BLaER1 treated with 17β-estradiol and CSF1 and Interleukin-3, amounts not matched to agents 10 nM and 100 nM (cell line): ENCODE results near the gene ETNPPL.
A peak's percentile ranks its signal among the peaks of the same experiment; 100 is the strongest.

Experiments used
- H3K27ac ChIP-seq, 11 experiments: shearing (Covaris generic); formaldehyde crosslinking; 2 replicates each; pipeline ENCODE4 v1.8.1; 2022
- H3K27me3 ChIP-seq, 11 experiments: shearing (Covaris generic); formaldehyde crosslinking; 2 replicates each; pipeline ENCODE4 v1.8.1; 2022
- H3K36me3 ChIP-seq, 11 experiments: shearing (Covaris generic); formaldehyde crosslinking; 2 replicates each; pipeline ENCODE4 v1.8.1; 2022
- H3K4me1 ChIP-seq, 10 experiments: shearing (Covaris generic); formaldehyde crosslinking; 2 replicates each; pipeline ENCODE4 v1.8.1; 2022
- H3K4me2 ChIP-seq, 11 experiments: shearing (Covaris generic); formaldehyde crosslinking; 2 replicates each; pipeline ENCODE4 v1.8.1; 2022
- H3K4me3 ChIP-seq, 10 experiments: shearing (Covaris generic); formaldehyde crosslinking; 2 replicates each; pipeline ENCODE4 v1.8.1; 2022
- H3K9ac ChIP-seq, 11 experiments: shearing (Covaris generic); formaldehyde crosslinking; 2 replicates each; pipeline ENCODE4 v1.8.1; 2022
- H3K9me3 ChIP-seq, 11 experiments: shearing (Covaris generic); formaldehyde crosslinking; replicated peaks in 1 of 11; 2 replicates each; pipeline ENCODE4 v1.8.1; 2022
- H4K20me1 ChIP-seq, 11 experiments: shearing (Covaris generic); formaldehyde crosslinking; 2 replicates each; pipeline ENCODE4 v1.8.1; 2022
- Cebpa-rat ChIP-seq, 11 experiments: shearing (Covaris generic); IDR thresholded peaks; 2 replicates each; pipeline ENCODE4 v1.8.1; 2022

ETNPPL gene

GRCh38 chr4:108709722-108710121 is 53.1 kb downstream of the ETNPPL start:
- Histone ChIP-seq H3K27ac (no peak overlapping the region), H3K4me2 (no peak overlapping the region), H3K9me3 (peaks cover 0 to 6% (median 0%) of the 10 kb centered on the region in 11 experiments; a peak in 2 of 22 replicates), H4K20me1 (no peaks in the 10 kb centered on the region), H3K36me3 (no peaks in the 10 kb centered on the region), H3K9ac (no peak overlapping the region), H3K4me3 (no peak overlapping the region), H3K27me3 (no peaks in the 10 kb centered on the region), H3K4me1 (no peaks in the 10 kb centered on the region)
- no peak for TF ChIP-seq Cebpa-rat (IDR thresholded peaks at IDR 0.05)

- Histone ChIP-seq H3K36me3 (no peaks in the 10 kb centered on the region), H3K4me2 (no peak overlapping the region), H3K9me3 (peaks cover 0 to 6% (median 0%) of the 10 kb centered on the region in 11 experiments; a peak in 2 of 22 replicates), H3K4me1 (no peaks in the 10 kb centered on the region), H3K27me3 (no peaks in the 10 kb centered on the region), H3K27ac (no peak overlapping the region), H3K4me3 (no peak overlapping the region), H3K9ac (no peak overlapping the region), H4K20me1 (no peaks in the 10 kb centered on the region)
- no peak for TF ChIP-seq Cebpa-rat (IDR thresholded peaks at IDR 0.05)
Measured at GRCh38 chr4:108709234-108709633, 53.6 kb downstream of the ETNPPL start.

- Histone ChIP-seq H3K27me3 (no peaks in the 10 kb centered on the region), H3K4me2 (no peak overlapping the region), H3K9me3 (peaks cover 0 to 6% (median 0%) of the 10 kb centered on the region in 11 experiments; a peak in 2 of 22 replicates), H3K36me3 (no peaks in the 10 kb centered on the region), H4K20me1 (no peaks in the 10 kb centered on the region), H3K27ac (no peak overlapping the region), H3K4me3 (no peak overlapping the region), H3K4me1 (peaks cover 10 to 19% (median 15%) of the 10 kb centered on the region in 10 experiments; a peak in 19 of 20 replicates), H3K9ac (no peak overlapping the region)
- no peak for TF ChIP-seq Cebpa-rat (IDR thresholded peaks at IDR 0.05)
Measured at GRCh38 chr4:108706289-108706688, 56.6 kb downstream of the ETNPPL start.

- Histone ChIP-seq H3K9ac (no peak overlapping the region), H4K20me1 (no peaks in the 10 kb centered on the region), H3K4me3 (no peak overlapping the region), H3K27me3 (no peaks in the 10 kb centered on the region), H3K27ac (no peak overlapping the region), H3K36me3 (no peaks in the 10 kb centered on the region), H3K4me2 (no peak overlapping the region), H3K4me1 (peaks cover 10 to 19% (median 15%) of the 10 kb centered on the region in 10 experiments; a peak in 19 of 20 replicates), H3K9me3 (peaks cover 0 to 6% (median 0%) of the 10 kb centered on the region in 11 experiments; a peak in 2 of 22 replicates)
- no peak for TF ChIP-seq Cebpa-rat (IDR thresholded peaks at IDR 0.05)
Measured at GRCh38 chr4:108703966-108704365, 58.9 kb downstream of the ETNPPL start.

DNA sequence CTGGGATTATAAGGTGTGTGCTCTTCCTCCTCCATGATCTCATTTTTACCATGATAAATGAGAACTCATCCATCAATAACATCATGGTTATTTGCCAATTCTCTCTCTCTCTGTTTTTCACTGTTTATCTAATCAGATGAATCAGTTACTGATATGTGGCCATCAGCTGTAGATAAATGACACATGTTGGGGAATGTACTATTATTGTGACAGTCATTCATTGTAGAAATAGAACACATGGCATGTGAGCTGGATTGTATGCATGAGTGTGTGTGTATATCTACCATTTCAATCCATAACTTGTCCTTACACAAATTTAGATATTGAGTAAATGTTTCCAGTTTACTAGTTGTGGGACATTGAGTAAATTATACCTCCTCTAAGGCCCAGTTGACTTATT is 59.5 kb downstream of the ETNPPL start:
- no peak for TF ChIP-seq Cebpa-rat (IDR thresholded peaks at IDR 0.05)
- no peaks in the 10 kb centered on the region for H4K20me1 ChIP-seq
- H3K27me3 ChIP-seq, result no peaks in the 10 kb centered on the region
- no peaks in the 10 kb centered on the region for H3K36me3 ChIP-seq
- peaks cover 0 to 5% (median 0%) of the 10 kb centered on the region in 11 experiments; a peak in 2 of 22 replicates for H3K9me3 ChIP-seq
- no peak overlapping the region for H3K4me3 ChIP-seq
- peak overlapping the region in 5 of 11 experiments; percentile 8 to 63 (median 36); a peak in 7 of 22 replicates for H3K27ac ChIP-seq
- H3K9ac ChIP-seq, result no peak overlapping the region; a peak in 1 of 22 replicates
- peaks cover 10 to 19% (median 15%) of the 10 kb centered on the region in 10 experiments; a peak in 19 of 20 replicates for H3K4me1 ChIP-seq
- peak overlapping the region; percentile 4 to 74 (median 57); a peak in 19 of 22 replicates for H3K4me2 ChIP-seq

DNA sequence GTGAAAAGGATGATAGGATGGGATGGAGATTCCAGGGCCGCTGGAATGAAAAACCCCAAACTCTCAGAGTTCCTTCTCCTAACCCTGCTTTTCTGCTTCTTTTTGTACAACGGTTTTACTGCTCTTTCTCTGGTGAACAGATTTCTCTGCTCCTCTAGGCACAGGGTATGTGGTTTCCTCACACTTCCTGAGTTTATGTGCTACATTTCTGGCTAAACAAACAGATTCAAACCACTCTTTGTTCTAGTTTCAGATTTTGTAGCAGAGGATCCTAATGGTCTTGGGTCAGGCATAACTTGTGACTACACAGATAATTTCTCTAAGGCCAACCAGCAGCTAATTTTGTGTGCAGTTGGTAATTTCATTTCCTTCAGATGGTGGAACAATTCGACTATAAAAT is 59.9 kb downstream of the ETNPPL start:
- Histone ChIP-seq H3K4me3 (no peak overlapping the region), H3K36me3 (no peaks in the 10 kb centered on the region), H3K27me3 (no peaks in the 10 kb centered on the region), H4K20me1 (no peaks in the 10 kb centered on the region), H3K4me1 (peaks cover 10 to 19% (median 15%) of the 10 kb centered on the region in 10 experiments; a peak in 19 of 20 replicates), H3K27ac (peak overlapping the region in 9 of 11 experiments; percentile 8 to 63 (median 18); a peak in 13 of 22 replicates), H3K9me3 (peaks cover 0 to 1% (median 0%) of the 10 kb centered on the region in 11 experiments; a peak in 1 of 22 replicates), H3K4me2 (peak overlapping the region; percentile 4 to 74 (median 57); a peak in 20 of 22 replicates), H3K9ac (peak overlapping the region in 4 of 11 experiments; percentile 1 to 45 (median 32); a peak in 3 of 22 replicates)
- no peak for TF ChIP-seq Cebpa-rat (IDR thresholded peaks at IDR 0.05)

DNA sequence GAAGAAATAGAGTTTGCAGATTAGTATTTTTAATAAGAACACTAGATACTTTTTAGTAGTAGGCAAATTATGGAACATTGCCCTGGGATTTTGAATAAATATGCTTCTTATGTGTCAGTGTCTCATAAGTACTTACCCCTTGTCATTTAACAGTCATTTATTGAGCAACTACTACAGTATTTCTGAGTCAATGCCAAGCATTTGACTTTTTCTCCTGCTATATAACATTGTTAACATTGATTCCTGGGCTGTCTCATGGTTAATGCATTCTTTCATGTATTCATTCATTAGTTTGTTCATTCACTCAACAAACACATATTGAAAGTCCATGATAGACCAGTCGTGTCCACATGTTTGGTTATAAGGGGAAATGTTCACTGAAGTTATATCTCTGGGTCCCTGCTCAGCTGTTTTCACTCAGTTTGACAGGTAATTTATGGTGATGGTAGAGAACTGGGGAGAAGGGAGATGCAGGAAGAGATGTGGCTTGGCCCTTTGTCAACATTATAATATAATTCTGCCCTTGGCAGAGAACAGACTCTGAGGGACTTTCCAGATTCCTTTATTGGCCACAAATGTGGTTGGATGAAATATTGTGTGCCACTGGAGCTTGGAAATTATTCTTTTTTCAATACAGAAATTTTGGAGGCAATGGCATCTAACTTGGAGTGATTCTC is 62.6 kb downstream of the ETNPPL start:
- H3K27me3 ChIP-seq, result no peaks in the 10 kb centered on the region
- H3K9me3 ChIP-seq, result no peaks in the 10 kb centered on the region
- H3K36me3 ChIP-seq, result no peaks in the 10 kb centered on the region
- no peaks in the 10 kb centered on the region for H4K20me1 ChIP-seq
- H3K4me3 ChIP-seq, result no peak overlapping the region
- no peak overlapping the region for H3K9ac ChIP-seq
- TF ChIP-seq Cebpa-rat (IDR thresholded peaks at IDR 0.05), result no peak
- peaks cover 10 to 19% (median 15%) of the 10 kb centered on the region in 10 experiments; a peak in 19 of 20 replicates for H3K4me1 ChIP-seq
- H3K4me2 ChIP-seq, result no peak overlapping the region
- H3K27ac ChIP-seq, result no peak overlapping the region

DNA sequence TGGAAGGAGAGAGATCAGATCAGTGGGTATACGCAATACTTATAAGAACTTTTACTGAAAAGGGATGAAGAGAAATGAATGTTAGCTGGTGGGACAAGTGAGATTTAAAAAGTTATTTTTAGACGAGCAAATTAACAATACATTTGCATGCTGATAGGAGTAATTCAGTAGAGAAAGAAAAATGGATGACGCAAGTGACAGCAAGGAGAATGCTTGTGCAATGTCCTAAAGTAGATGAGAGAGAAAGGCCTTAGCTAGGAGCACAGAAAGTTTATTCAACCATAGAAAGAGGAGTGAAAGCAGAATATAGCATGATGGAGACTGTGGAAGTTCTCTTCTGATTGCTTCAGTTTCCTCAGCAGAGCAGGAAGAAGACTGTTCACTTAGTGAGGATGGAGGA is 66.7 kb downstream of the ETNPPL start:
- no peaks in the 10 kb centered on the region for H3K9me3 ChIP-seq
- no peaks in the 10 kb centered on the region for H3K36me3 ChIP-seq
- H3K27ac ChIP-seq, result no peak overlapping the region
- TF ChIP-seq Cebpa-rat (IDR thresholded peaks at IDR 0.05), result no peak
- H3K27me3 ChIP-seq, result no peaks in the 10 kb centered on the region
- peaks cover 0 to 12% (median 9%) of the 10 kb centered on the region in 10 experiments; a peak in 14 of 20 replicates for H3K4me1 ChIP-seq
- no peaks in the 10 kb centered on the region for H4K20me1 ChIP-seq
- no peak overlapping the region for H3K9ac ChIP-seq
- no peak overlapping the region for H3K4me3 ChIP-seq
- no peak overlapping the region for H3K4me2 ChIP-seq

- H4K20me1 ChIP-seq, result no peaks in the 10 kb centered on the region
- H3K9ac ChIP-seq, result no peak overlapping the region
- H3K27me3 ChIP-seq, result no peaks in the 10 kb centered on the region
- H3K9me3 ChIP-seq, result no peaks in the 10 kb centered on the region
- no peak overlapping the region for H3K4me3 ChIP-seq
- H3K4me2 ChIP-seq, result no peak overlapping the region
- TF ChIP-seq Cebpa-rat (IDR thresholded peaks at IDR 0.05), result no peak
- H3K36me3 ChIP-seq, result no peaks in the 10 kb centered on the region
- peaks cover 0 to 12% (median 9%) of the 10 kb centered on the region in 10 experiments; a peak in 14 of 20 replicates for H3K4me1 ChIP-seq
- no peak overlapping the region for H3K27ac ChIP-seq
Measured at GRCh38 chr4:108695062-108695461, 67.8 kb downstream of the ETNPPL start.
